ENCODE data around the gene TFRC. TPM values are rescaled to one million over a fixed set of nuclear protein-coding genes. Genes with fewer than 3 reads are reported as not detected.
A peak's percentile ranks its signal among the peaks of the same experiment; 100 is the strongest.
"Not testable (repeated sequence)": the region's sequence is repeated elsewhere in the genome, so short reads cannot be mapped to it uniquely, and the experiment has no call there.

The TFRC gene
- polyA plus RNA-seq, 4 donors, result 36.8 to 60.7 (median 45.8) TPM

GRCh38 chr3:196008929-196009328 lies 73.0 kb downstream of the TFRC start:
- DNase-seq (ENCODE audit: low read depth in 4 of 4, low spot score in 2 of 4), result no peak

GRCh38 chr3:196008387-196008786 lies 73.5 kb downstream of the TFRC start:
- no peak for DNase-seq (ENCODE audit: low read depth in 4 of 4, low spot score in 2 of 4)

GRCh38 chr3:196007744-196008335 lies 74.0 kb downstream of the TFRC start:
- no peak for DNase-seq (ENCODE audit: low read depth in 4 of 4, low spot score in 2 of 4)

- not testable (repeated sequence) for DNase-seq (ENCODE audit: low read depth in 4 of 4, low spot score in 2 of 4)
Observed at GRCh38 chr3:196005338-196005737, 76.6 kb downstream of the TFRC start.

- not testable (repeated sequence) for DNase-seq (ENCODE audit: low read depth in 4 of 4, low spot score in 2 of 4)
Observed at GRCh38 chr3:196004359-196005052, 77.4 kb downstream of the TFRC start.

GRCh38 chr3:196003611-196004010 lies 78.3 kb downstream of the TFRC start:
- no peak for DNase-seq (ENCODE audit: low read depth in 4 of 4, low spot score in 2 of 4)

GRCh38 chr3:196002721-196003120 lies 79.2 kb downstream of the TFRC start:
- not testable (repeated sequence) for DNase-seq (ENCODE audit: low read depth in 4 of 4, low spot score in 2 of 4)

GRCh38 chr3:196001240-196001639 lies 80.7 kb downstream of the TFRC start:
- not testable (repeated sequence) for DNase-seq (ENCODE audit: low read depth in 4 of 4, low spot score in 2 of 4)

- not testable (repeated sequence) for DNase-seq (ENCODE audit: low read depth in 4 of 4, low spot score in 2 of 4)
Observed at GRCh38 chr3:196000360-196000950, 81.4 kb downstream of the TFRC start.

GRCh38 chr3:195999896-196000295 lies 82.0 kb downstream of the TFRC start:
- DNase-seq (ENCODE audit: low read depth in 4 of 4, low spot score in 2 of 4), result peak in 1 of 4 donors; percentile 19

Other genes starting within 250 kb of the TFRC start
- gene TNK2, start 173.5 kb downstream of the TFRC start, polyA plus RNA-seq (ENCODE audit: insufficient read length in 4 of 4), result 10 to 100 TPM; 21.6 to 48.2 (median 34.0) TPM
- under 1 TPM in 3 of 4 donors, not detected in 1; 0.22 to 0.32 (median 0.29) TPM for gene ZDHHC19, start 129.3 kb upstream of the TFRC start, polyA plus RNA-seq (ENCODE audit: insufficient read length in 4 of 4)
- gene SLC51A, start 134.4 kb upstream of the TFRC start, polyA plus RNA-seq (ENCODE audit: insufficient read length in 4 of 4), result 10 to 100 TPM in 3 of 4 donors, 1 to 10 TPM in 1; 7.9 to 18.0 (median 12.0) TPM
- gene PCYT1A, start 205.6 kb upstream of the TFRC start, polyA plus RNA-seq (ENCODE audit: insufficient read length in 4 of 4), result 10 to 100 TPM; 34.6 to 47.4 (median 41.2) TPM
- gene DYNLT2B, start 236.2 kb upstream of the TFRC start, polyA plus RNA-seq (ENCODE audit: insufficient read length in 4 of 4), result 10 to 100 TPM; 34.6 to 44.8 (median 37.5) TPM